Superior temporal gyrus (tissue), 1 donor: ENCODE results near the gene RNF182.
"Not testable (repeated sequence)": the region's sequence is repeated elsewhere in the genome, so short reads cannot be mapped to it uniquely, and the experiment has no call there.

ENCODE experiments used
- DNase-seq: peaks from one replicate; pipeline ENCODE4 v3.0.0-alpha.2; 2016; ENCODE audit errors: extremely low spot score

Gene RNF182

DNA sequence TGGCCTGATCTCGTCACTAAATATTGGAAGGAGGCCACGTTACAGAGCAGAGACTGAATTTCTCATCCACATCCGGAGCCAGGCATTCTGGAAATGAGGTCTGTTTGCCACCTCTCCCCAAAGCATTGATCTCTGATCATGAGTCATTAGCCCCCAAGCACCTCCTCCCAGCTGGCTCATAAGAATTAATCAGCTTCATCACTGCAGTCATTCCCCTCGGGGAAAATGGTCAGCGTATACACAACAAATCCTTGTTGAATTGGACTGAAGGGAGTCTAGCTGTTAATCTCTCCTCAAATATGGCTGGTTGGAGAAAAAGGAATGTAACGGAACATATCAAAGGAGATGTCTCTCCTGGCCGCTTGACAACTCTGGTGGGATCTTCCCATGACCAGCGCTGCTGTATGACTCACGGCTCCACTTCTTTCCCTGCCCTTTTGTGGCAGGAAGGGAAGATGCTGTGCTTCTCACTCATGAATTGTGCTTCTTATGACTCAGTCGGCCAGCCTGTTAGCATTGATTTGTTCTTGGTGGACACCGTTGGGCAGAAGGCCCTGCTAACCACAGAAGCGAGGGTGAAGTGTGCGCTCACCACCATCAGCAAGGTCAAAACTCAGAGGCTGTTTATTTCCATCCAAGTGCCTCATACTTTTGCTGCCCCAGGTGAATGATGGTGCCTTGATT, 76.7 kb downstream of the RNF182 start:
- DNase-seq = no peak

DNA sequence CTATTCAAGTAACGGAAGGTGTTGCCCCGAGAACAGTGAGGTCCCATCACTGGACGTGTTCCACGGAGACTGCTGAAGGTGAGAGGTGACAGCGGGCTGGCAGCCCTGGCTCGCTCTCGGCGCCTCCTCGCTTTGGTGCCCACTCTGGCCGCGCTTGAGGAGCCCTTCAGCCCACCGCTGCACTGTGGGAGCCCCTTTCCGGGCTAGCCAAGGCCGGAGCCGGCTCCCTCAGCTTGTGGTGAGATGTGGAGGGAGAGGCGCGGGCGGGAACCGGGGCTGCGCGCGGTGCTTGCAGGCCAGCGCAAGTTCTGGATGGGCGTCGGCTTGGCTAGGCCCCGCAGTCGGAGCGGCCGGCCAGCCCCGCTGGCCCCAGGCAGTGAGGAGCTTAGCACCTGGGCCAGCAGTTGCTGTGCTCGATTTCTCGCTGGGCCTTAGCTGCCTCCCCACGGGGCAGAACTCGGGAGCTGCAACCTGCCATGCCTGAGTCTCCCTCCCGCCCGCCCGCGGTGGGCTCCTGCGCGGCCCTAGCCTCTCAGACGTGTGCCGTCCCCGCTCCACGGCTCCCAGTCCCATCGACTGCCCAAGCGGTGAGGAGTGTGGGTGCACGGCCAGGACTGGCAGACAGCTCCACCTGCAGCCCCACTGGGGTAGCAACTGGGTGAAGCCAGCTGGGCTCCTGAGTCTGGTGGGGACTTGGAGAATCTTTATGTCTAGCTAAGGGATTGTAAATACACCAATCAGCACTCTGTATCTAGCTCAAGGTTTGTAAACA, 77.6 kb downstream of the RNF182 start:
- no peak for DNase-seq

- no peak for DNase-seq
These were observed 79.5 kb downstream of the RNF182 start for GRCh38 chr6:14004258-14004657.

- DNase-seq = no peak
These were observed 84.1 kb downstream of the RNF182 start for GRCh38 chr6:14008809-14009208.

- DNase-seq = no peak
These were observed 84.7 kb downstream of the RNF182 start for GRCh38 chr6:14009431-14009830.

- no peak for DNase-seq
These were observed 85.5 kb downstream of the RNF182 start for GRCh38 chr6:14010275-14010674.

GRCh38 chr6:14012313-14013030, 87.7 kb downstream of the RNF182 start:
- DNase-seq = no peak

GRCh38 chr6:14015964-14016363, 91.2 kb downstream of the RNF182 start:
- no peak for DNase-seq

GRCh38 chr6:14016432-14016831, 91.7 kb downstream of the RNF182 start:
- DNase-seq = no peak

GRCh38 chr6:14016935-14017625, 92.3 kb downstream of the RNF182 start:
- no peak for DNase-seq

- no peak for DNase-seq
These were observed 93.1 kb downstream of the RNF182 start for GRCh38 chr6:14017626-14018475.

DNA sequence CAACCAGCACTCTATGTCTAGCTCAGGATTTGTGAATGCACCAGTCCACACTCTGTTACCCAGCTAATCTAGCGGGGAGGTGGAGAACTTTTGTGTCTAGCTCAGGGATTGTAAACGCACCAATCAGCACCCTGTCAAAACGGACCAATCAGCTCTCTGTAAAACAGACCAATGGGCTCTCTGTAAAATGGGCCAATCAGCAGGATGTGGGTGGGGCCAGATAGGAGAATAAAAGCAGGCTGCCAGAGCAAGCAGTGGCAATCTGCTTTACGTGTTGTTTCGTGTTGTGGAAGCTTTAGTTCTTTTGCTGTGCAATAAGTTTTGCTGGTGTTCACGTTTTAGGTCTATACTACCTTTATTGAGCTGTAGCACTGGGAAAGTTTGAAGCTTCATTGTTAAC, 93.8 kb downstream of the RNF182 start:
- DNase-seq = not testable (repeated sequence)

- no peak for DNase-seq
These were observed 95.8 kb downstream of the RNF182 start for GRCh38 chr6:14020551-14020950.

- DNase-seq = no peak
These were observed 96.7 kb downstream of the RNF182 start for GRCh38 chr6:14021449-14021848.

DNA sequence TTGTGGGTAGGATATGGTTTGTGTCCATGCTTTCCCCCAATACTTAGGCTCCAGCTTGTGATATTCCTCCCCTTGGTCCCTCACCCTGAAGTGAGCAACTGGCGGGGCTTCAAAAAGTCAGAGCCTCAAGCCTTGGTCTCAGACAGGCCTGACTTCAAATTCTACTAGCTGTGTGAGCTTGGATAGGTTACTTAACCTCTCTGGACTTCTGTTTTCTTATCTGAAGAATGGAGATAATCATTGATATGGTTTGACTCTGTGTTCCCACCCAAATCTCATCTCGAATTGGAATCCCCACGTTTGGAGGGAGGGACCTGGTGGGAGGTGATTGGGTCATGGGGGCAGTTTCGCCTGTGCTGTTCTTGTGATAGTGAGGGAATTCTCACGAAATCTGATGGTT, 97.9 kb downstream of the RNF182 start:
- no peak for DNase-seq

GRCh38 chr6:14023855-14024254, 99.1 kb downstream of the RNF182 start:
- DNase-seq = no peak

DNA sequence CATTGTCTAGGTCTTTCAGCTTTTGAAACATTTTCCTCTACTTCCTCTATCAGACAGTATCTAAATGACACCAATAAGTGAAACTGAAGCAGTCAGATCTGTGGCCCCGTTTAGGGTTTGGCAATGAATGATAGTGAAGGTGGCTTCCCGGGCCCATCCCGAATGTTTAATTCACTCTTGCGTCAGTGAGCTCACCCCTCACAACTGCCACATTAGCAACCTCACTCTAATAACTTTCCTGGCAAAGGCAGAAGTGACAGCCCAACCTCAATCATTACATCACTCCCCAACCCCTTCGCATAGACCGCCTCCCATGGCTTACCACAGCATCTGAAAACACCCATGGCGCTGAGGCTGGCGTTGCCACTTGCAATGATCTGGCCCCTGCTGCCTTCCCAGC, 100.4 kb downstream of the RNF182 start:
- no peak for DNase-seq

- peak; percentile 70 for DNase-seq
These were observed 102.2 kb downstream of the RNF182 start for GRCh38 chr6:14026831-14027539.

GRCh38 chr6:14028631-14029030, 103.9 kb downstream of the RNF182 start:
- DNase-seq = no peak

DNA sequence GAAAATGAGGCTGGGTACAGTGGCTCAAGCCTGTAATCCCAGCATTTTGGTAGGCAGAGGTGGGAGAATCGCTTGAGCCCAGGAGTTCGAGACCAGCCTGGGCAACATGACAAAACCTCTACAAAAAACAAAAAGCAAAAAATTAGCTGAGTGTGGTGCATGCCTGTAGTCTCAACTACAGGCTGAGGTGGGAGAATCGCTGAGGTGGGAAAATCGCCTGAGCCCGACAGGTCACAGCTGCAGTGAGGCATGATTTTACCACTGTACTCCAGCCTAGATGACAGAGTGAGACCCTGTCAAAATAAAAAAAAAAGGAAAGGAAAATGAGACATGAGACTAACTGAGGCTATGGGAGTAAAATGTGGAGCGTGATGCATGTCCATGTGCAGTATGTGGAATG, 104.9 kb downstream of the RNF182 start:
- no peak for DNase-seq
